ENCODE data around the gene RAB11FIP3. TPM values are rescaled to one million over a fixed set of nuclear protein-coding genes. Genes with fewer than 3 reads are reported as not detected.

Gene RAB11FIP3
- total and polyA plus RNA-seq, 2 of the 13 experiments (the other 11 are each of a cell fraction or from before 2014, with no cell fraction given) = 34.3 to 57.6 TPM

GRCh38 chr16:543301-544164, 118.1 kb downstream of the RAB11FIP3 start (continued):
- peak; percentile 11; the same call in 1 of the 2 replicates for TF ChIP-seq AHDC1 (CRISPR knock-in tag; IDR thresholded peaks at IDR 0.05; ENCODE audit: borderline replicate concordance)
- TF ChIP-seq KDM2A (CRISPR knock-in tag; IDR thresholded peaks at IDR 0.05; ENCODE audit: borderline replicate concordance, low read depth) = peak; percentile 55; the same call in 1 of the 2 replicates
- TF ChIP-seq ZNF460 (CRISPR knock-in tag; IDR thresholded peaks at IDR 0.05; ENCODE audit: borderline replicate concordance) = no peak
- peak; percentile 69; the same call in 1 of the 2 replicates for TF ChIP-seq KDM3A (CRISPR knock-in tag; IDR thresholded peaks at IDR 0.05; ENCODE audit: low read depth)
- TF ChIP-seq ZNF577 (CRISPR knock-in tag; IDR thresholded peaks at IDR 0.05; ENCODE audit: borderline replicate concordance, low read depth) = no peak
- peak; percentile 53; the same call in 1 of the 2 replicates for TF ChIP-seq HNRNPUL1 (IDR thresholded peaks at IDR 0.05; ENCODE audit: low read depth, low read length)
- TF ChIP-seq PHF5A (CRISPR knock-in tag; IDR thresholded peaks at IDR 0.05; ENCODE audit: low read depth, unreplicated experiment) = no peak
- no peak for TF ChIP-seq LCORL (IDR thresholded peaks at IDR 0.05)
- peak; percentile 75 for TF ChIP-seq LCORL (CRISPR knock-in tag; IDR thresholded peaks at IDR 0.05)
- TF ChIP-seq ZNF44 (CRISPR knock-in tag; IDR thresholded peaks at IDR 0.05) = no peak
- TF ChIP-seq ZNF784 (CRISPR knock-in tag; IDR thresholded peaks at IDR 0.05; ENCODE audit: borderline replicate concordance) = no peak
- no peak; the same call in 1 of the 2 replicates for TF ChIP-seq ZNF12 (CRISPR knock-in tag; IDR thresholded peaks at IDR 0.05)
- TF ChIP-seq ZNF792 (CRISPR knock-in tag; IDR thresholded peaks at IDR 0.05) = no peak
- TF ChIP-seq PAX8 (CRISPR knock-in tag; IDR thresholded peaks at IDR 0.05; ENCODE audit: borderline replicate concordance) = no peak
- no peak for TF ChIP-seq ONECUT2 (CRISPR knock-in tag; IDR thresholded peaks at IDR 0.05)
- TF ChIP-seq ZKSCAN8 (CRISPR knock-in tag; IDR thresholded peaks at IDR 0.05; ENCODE audit: borderline replicate concordance) = no peak
- no peak for TF ChIP-seq ZBTB37 (CRISPR knock-in tag; IDR thresholded peaks at IDR 0.05)
- TF ChIP-seq MEIS2 (CRISPR knock-in tag; IDR thresholded peaks at IDR 0.05) = 0 out of 2 replicates have a peak, but pooled peaks have one; percentile 34
- no peak for TF ChIP-seq IRF1 (CRISPR knock-in tag; IDR thresholded peaks at IDR 0.05; ENCODE audit: low read depth)
- no peak for TF ChIP-seq CREB3 (CRISPR knock-in tag; IDR thresholded peaks at IDR 0.05)
